Pons (tissue), 1 donor: ENCODE measurements around the gene PPM1F.

Source experiments
- DNase-seq: peaks from one replicate; pipeline ENCODE4 v3.0.0-alpha.2; 2016; ENCODE audit warnings: low spot score

The PPM1F gene

GRCh38 chr22:21960200-21961126 is 7.8 kb upstream of the PPM1F start:
- DNase-seq = no peak

- no peak for DNase-seq
Measured at GRCh38 chr22:21959274-21960074, 6.8 kb upstream of the PPM1F start.

GRCh38 chr22:21958360-21959273 is 6.0 kb upstream of the PPM1F start:
- DNase-seq = no peak

- DNase-seq = no peak
Measured at GRCh38 chr22:21951931-21952465, 650 bp downstream of the PPM1F start.

- no peak for DNase-seq
Measured at GRCh38 chr22:21951062-21951461, 1.6 kb downstream of the PPM1F start.

- DNase-seq = no peak
Measured at GRCh38 chr22:21949948-21950347, 2.7 kb downstream of the PPM1F start.

- DNase-seq = no peak
Measured at GRCh38 chr22:21949569-21949918, 3.1 kb downstream of the PPM1F start.

GRCh38 chr22:21948824-21949568 is 3.7 kb downstream of the PPM1F start:
- DNase-seq = no peak

GRCh38 chr22:21948390-21948789 is 4.3 kb downstream of the PPM1F start:
- DNase-seq = no peak

- DNase-seq = no peak
Measured at GRCh38 chr22:21947040-21948014, 5.3 kb downstream of the PPM1F start.

GRCh38 chr22:21946262-21946925 is 6.3 kb downstream of the PPM1F start:
- no peak for DNase-seq

GRCh38 chr22:21945453-21946261 is 7.0 kb downstream of the PPM1F start:
- no peak for DNase-seq

GRCh38 chr22:21944871-21945270 is 7.8 kb downstream of the PPM1F start:
- no peak for DNase-seq

GRCh38 chr22:21943571-21944448 is 8.8 kb downstream of the PPM1F start:
- DNase-seq = no peak

- DNase-seq = peak; percentile 53
Measured at GRCh38 chr22:21942407-21943343, 10.0 kb downstream of the PPM1F start.

- DNase-seq = no peak
Measured at GRCh38 chr22:21941921-21942320, 10.7 kb downstream of the PPM1F start.
